ENCODE results near the gene LPCAT4. TPM values are rescaled to one million over a fixed set of nuclear protein-coding genes. Genes with fewer than 3 reads are reported as not detected.
"Not testable (repeated sequence)": the region's sequence is repeated elsewhere in the genome, so short reads cannot be mapped to it uniquely, and the experiment has no call there.

Gene LPCAT4
- total RNA-seq, 4 donors from 2014 or later, result 52.8 to 268 (median 108) TPM

DNA sequence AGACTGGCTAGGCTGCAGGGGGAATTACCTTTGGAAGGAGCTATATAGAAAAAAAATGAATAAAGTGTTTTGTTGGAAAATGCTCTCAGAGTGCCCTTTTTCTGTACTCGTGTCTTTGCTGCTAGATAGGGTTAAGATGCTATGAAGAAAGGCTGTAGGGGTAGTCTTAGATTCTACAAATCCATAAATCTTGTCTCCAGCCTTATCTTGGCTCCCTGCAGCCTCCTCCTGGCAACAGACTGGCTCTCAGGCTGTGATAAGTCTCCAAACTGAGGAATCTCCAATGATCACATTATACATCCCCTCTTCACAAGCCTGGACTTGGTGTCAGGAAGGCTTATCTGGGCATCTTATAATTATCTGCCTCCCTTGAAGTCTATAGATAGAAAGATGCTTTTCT lies 9.3 kb downstream of the LPCAT4 start:
- Histone ChIP-seq H3K9me3 (no peaks in the 10 kb centered on the region), H3K36me3 (peaks cover 0 to 77% (median 0%) of the 10 kb centered on the region in 3 donors)

DNA sequence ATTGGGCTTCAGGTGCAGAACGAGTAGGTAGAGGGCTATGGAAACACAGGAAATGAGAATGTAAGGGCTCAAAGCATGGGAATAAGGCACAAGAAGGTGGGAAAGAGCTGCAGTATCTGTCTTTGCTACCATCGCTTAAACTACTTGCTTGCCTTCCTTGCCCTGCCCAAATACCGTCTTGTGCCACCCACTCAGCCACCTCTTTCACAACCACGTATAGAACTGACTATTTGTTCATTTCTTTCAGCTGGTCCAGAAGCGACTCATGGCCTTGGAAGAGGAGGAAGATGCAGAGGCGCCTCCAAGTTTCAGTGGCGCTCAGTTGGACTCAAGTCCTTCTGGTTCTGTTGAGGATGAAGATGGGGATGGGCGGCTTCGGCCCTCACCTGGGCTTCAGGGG lies 11.8 kb downstream of the LPCAT4 start:
- no peaks in the 10 kb centered on the region for H3K27me3 ChIP-seq
- H3K27ac ChIP-seq, result no peak overlapping the region
- TF ChIP-seq, protein P1, sequence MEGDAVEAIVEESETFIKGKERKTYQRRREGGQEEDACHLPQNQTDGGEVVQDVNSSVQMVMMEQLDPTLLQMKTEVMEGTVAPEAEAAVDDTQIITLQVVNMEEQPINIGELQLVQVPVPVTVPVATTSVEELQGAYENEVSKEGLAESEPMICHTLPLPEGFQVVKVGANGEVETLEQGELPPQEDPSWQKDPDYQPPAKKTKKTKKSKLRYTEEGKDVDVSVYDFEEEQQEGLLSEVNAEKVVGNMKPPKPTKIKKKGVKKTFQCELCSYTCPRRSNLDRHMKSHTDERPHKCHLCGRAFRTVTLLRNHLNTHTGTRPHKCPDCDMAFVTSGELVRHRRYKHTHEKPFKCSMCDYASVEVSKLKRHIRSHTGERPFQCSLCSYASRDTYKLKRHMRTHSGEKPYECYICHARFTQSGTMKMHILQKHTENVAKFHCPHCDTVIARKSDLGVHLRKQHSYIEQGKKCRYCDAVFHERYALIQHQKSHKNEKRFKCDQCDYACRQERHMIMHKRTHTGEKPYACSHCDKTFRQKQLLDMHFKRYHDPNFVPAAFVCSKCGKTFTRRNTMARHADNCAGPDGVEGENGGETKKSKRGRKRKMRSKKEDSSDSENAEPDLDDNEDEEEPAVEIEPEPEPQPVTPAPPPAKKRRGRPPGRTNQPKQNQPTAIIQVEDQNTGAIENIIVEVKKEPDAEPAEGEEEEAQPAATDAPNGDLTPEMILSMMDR (IDR thresholded peaks at IDR 0.05), result no peak
- TF ChIP-seq POLR2A (IDR thresholded peaks at IDR 0.05), result no peak
- H3K4me3 ChIP-seq, result no peak overlapping the region
- peaks cover 0 to 56% (median 0%) of the 10 kb centered on the region in 3 donors for H3K36me3 ChIP-seq
- peaks cover 0 to 11% (median 2%) of the 10 kb centered on the region in 4 donors for H3K4me1 ChIP-seq
- no peaks in the 10 kb centered on the region for H3K9me3 ChIP-seq
- DNase-seq, result no peak

More for the DNA sequence above, 9.3 kb downstream of the LPCAT4 start:
- no peak for TF ChIP-seq POLR2A (IDR thresholded peaks at IDR 0.05)
- TF ChIP-seq, protein P1 (IDR thresholded peaks at IDR 0.05), result no peak
- Histone ChIP-seq H3K4me1 (peaks cover 0 to 23% (median 2%) of the 10 kb centered on the region in 4 donors), H3K27ac (no peak overlapping the region), H3K27me3 (no peaks in the 10 kb centered on the region), H3K4me3 (no peak overlapping the region)
- DNase-seq, result no peak

DNA sequence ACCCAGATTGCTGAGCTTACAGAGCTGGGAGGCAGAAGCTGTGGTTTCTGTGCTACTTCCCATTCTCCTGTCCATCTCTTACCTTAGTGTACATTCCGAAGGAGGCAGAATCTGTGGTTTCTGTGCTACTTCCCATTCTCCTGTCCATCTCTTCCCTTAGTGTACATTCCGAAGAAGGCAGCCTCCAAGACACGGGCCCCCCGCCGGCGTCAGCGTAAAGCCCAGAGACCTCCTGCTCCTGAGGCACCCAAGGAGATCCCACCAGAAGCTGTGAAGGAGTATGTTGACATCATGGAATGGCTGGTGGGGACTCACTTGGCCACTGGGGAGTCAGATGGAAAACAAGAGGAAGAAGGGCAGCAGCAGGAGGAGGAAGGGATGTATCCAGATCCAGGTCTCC lies 12.7 kb downstream of the LPCAT4 start:
- Histone ChIP-seq H3K36me3 (peaks cover 0 to 46% (median 0%) of the 10 kb centered on the region in 3 donors), H3K27ac (no peak overlapping the region), H3K4me1 (peaks cover 0 to 1% (median 0%) of the 10 kb centered on the region in 4 donors), H3K27me3 (no peaks in the 10 kb centered on the region), H3K9me3 (no peaks in the 10 kb centered on the region), H3K4me3 (no peak overlapping the region)
- no peak for TF ChIP-seq POLR2A (IDR thresholded peaks at IDR 0.05)
- TF ChIP-seq, protein P1 (IDR thresholded peaks at IDR 0.05), result no peak
- DNase-seq, result no peak

DNA sequence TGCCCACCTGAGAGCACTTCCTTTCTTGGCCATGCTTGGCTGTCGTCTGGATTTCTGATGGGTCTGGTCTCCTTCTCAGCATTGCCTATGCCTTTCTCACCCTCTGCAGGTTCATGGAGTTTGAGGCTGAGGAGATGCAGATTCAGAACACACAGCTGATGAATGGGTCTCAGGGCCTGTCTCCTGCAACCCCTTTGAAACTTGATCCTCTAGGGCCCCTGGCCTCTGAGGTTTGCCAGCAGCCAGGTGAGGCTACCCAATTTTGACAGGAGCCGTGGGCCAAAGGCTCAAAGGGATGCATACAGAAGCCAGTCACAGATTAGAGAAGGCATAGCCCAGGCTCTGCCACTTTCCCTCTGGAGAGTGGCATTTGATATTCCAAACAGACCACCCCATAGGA lies 13.4 kb downstream of the LPCAT4 start:
- TF ChIP-seq, protein P1 (IDR thresholded peaks at IDR 0.05), result no peak
- TF ChIP-seq POLR2A (IDR thresholded peaks at IDR 0.05), result no peak
- DNase-seq, result no peak
- peaks cover 0 to 39% (median 0%) of the 10 kb centered on the region in 3 donors for H3K36me3 ChIP-seq

DNA sequence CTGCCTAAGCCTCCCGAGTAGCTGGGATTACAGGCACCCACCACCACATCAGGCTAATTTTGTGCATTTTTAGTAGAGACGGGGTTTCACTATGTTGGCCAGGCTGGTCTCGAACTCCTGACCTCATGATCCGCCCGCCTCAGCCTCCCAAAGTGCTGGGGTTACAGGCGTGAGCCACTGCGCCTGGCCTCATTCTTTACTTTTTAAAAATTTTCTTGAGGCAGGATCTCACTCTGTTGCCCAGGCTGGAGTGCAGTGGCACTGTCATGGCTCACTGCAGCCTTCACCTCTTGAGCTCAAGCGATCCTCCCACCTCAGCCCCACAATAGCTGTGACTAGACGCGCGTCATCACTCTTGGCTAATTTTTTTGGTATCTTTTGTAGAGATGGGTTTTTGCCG lies 14.0 kb downstream of the LPCAT4 start:
- H3K4me1 ChIP-seq, H3K4me3 ChIP-seq, DNase-seq, H3K9me3 ChIP-seq, H3K27me3 ChIP-seq, H3K27ac ChIP-seq: not testable (repeated sequence)
- H3K36me3 ChIP-seq, result peaks cover 0 to 33% (median 0%) of the 10 kb centered on the region in 3 donors

More for the DNA sequence above, 13.4 kb downstream of the LPCAT4 start:
- no peaks in the 10 kb centered on the region for H3K4me1 ChIP-seq
- H3K4me3 ChIP-seq, result no peak overlapping the region
- H3K9me3 ChIP-seq, result no peaks in the 10 kb centered on the region
- H3K27me3 ChIP-seq, result no peaks in the 10 kb centered on the region
- H3K27ac ChIP-seq, result no peak overlapping the region

DNA sequence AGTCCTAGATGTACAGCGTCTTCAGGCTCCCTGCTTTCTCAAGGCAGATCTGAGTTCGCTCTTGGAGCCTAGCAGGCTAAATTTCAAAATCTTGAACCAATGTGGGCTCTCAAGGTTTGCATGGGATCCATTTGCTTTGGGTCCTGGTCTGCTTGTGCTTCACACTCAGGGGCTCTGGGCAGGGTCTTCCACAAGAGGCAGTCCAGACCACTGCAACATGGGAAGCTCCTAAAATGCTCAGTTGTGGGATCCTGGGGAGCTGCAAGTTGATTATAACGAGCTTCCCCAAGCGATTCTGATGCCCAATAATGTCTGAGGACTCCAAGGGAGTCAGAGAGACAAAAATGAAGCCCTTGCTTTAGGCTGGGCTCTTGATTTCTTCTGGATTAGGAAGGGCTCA lies 17.2 kb downstream of the LPCAT4 start:
- H3K4me3 ChIP-seq, result no peak overlapping the region
- H3K27me3 ChIP-seq, result no peaks in the 10 kb centered on the region
- peaks cover 0 to 5% (median 0%) of the 10 kb centered on the region in 3 donors for H3K36me3 ChIP-seq
- no peak overlapping the region for H3K27ac ChIP-seq
- no peak for DNase-seq
- no peaks in the 10 kb centered on the region for H3K9me3 ChIP-seq
- H3K4me1 ChIP-seq, result no peaks in the 10 kb centered on the region
- no peak for TF ChIP-seq POLR2A (IDR thresholded peaks at IDR 0.05)
- TF ChIP-seq, protein P1 (IDR thresholded peaks at IDR 0.05), result no peak

All from Peyer's patch (tissue), 4 donors.